GM12872 (cell line): ENCODE data around the gene ZNF408.

Experiments
- CTCF ChIP-seq: IDR thresholded peaks from 3 replicates; pipeline ENCODE4 v1.5.1; 2011; ENCODE audit warnings: low read depth, mild to moderate bottlenecking, low read length, moderate library complexity; ENCODE audit not compliant: insufficient read depth

The ZNF408 gene

GRCh38 chr11:46736615-46737014 lies 35.8 kb downstream of the ZNF408 start:
- no peak for TF ChIP-seq CTCF

- TF ChIP-seq CTCF = no peak
Measured at GRCh38 chr11:46737699-46738098, 36.9 kb downstream of the ZNF408 start.

- no peak for TF ChIP-seq CTCF
Measured at GRCh38 chr11:46738887-46739286, 38.1 kb downstream of the ZNF408 start.

GRCh38 chr11:46741600-46742484 lies 41.0 kb downstream of the ZNF408 start:
- no peak for TF ChIP-seq CTCF

GRCh38 chr11:46743043-46743442 lies 42.2 kb downstream of the ZNF408 start:
- TF ChIP-seq CTCF = no peak

- no peak for TF ChIP-seq CTCF
Measured at GRCh38 chr11:46743693-46744339, 43.0 kb downstream of the ZNF408 start.

- no peak for TF ChIP-seq CTCF
Measured at GRCh38 chr11:46745328-46745727, 44.5 kb downstream of the ZNF408 start.
